Activated naive CD8-positive, alpha-beta T cell treated with anti-CD3 and anti-CD28 coated beads for 36 hours (primary cell): ENCODE data around the gene FAM114A1. TPM values are rescaled to one million over a fixed set of nuclear protein-coding genes. Genes with fewer than 3 reads are reported as not detected.

Source experiments
- DNase-seq: peaks from one replicate; pipeline ENCODE4 v3.0.0; 2021
- H3K27ac Mint-ChIP-seq: one replicate; pipeline ENCODE4 v1.8.0; 2022; ENCODE audit warnings: mild to moderate bottlenecking, moderate library complexity, mixed read lengths
- H3K27me3 Mint-ChIP-seq: one replicate; pipeline ENCODE4 v1.8.0; 2022; ENCODE audit warnings: mild to moderate bottlenecking, mixed read lengths
- H3K36me3 Mint-ChIP-seq: one replicate; pipeline ENCODE4 v1.8.0; 2021; ENCODE audit warnings: mild to moderate bottlenecking, mixed read lengths
- H3K4me1 Mint-ChIP-seq: one replicate; pipeline ENCODE4 v1.8.0; 2021; ENCODE audit warnings: mixed read lengths
- H3K4me3 Mint-ChIP-seq: one replicate; pipeline ENCODE4 v1.8.0; 2022; ENCODE audit warnings: mild to moderate bottlenecking, moderate library complexity, mixed read lengths
- H3K9me3 Mint-ChIP-seq: one replicate; pipeline ENCODE4 v1.8.0; 2022; ENCODE audit warnings: mixed read lengths
- total RNA-seq, 2 experiments: library from RNA; stranded (reverse); gene quantifications; one replicate each; pipeline ENCODE4 v1.2.3, GENCODE V29; 2021

FAM114A1 gene
- total RNA-seq, 2 experiments from 2014 or later, result 0.38 TPM; not detected in 1

DNA sequence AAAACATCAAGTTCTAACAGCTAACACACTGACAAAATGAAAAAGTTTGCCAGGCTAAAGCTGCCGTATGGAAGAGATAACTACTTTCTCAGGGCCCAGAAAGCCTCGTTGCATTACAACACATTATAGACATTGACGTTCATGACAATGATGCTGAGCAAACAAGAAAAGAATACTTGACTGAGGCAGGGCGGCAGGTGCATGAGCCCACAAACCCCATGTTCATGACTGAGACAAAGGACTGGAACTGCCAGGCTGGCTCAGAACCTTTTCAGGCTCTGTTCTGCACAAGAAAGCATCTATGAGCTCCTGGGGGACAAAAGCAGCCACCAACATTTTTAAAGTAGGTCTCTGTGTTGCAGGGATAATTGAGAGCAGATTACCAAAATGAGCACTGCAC, 24.6 kb upstream of the FAM114A1 start:
- no peak for DNase-seq
- Mint-ChIP-seq H3K9me3 (peaks cover 3% of the 10 kb centered on the region), H3K4me3 (no peak overlapping the region), H3K27ac (no peak overlapping the region), H3K27me3 (no peaks in the 10 kb centered on the region), H3K36me3 (peaks cover 2% of the 10 kb centered on the region), H3K4me1 (peaks cover 4% of the 10 kb centered on the region)

DNA sequence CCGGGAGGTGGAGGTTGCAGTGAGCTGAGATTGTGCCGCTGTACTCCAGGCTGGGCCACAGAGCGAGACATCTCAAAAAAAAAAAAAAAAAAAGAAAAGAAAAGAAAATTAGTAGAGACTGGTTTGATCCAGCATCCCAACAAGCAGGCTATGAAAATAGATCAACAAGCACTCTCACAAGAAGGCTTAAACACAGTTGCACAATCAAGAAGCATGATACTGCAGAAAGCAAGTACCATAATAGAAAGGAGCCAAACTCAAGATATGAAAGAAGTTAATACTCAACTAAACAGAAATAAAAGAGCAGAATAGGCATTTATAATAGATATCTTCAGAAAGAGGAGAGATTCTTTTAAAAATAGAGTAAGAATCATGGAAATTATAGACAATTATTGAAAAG, 21.6 kb upstream of the FAM114A1 start:
- DNase-seq, result no peak
- no peaks in the 10 kb centered on the region for H3K27me3 Mint-ChIP-seq
- no peaks in the 10 kb centered on the region for H3K4me1 Mint-ChIP-seq
- H3K4me3 Mint-ChIP-seq, result no peak overlapping the region
- H3K27ac Mint-ChIP-seq, result no peak overlapping the region
- peaks cover 24% of the 10 kb centered on the region for H3K9me3 Mint-ChIP-seq
- peaks cover 17% of the 10 kb centered on the region for H3K36me3 Mint-ChIP-seq

DNA sequence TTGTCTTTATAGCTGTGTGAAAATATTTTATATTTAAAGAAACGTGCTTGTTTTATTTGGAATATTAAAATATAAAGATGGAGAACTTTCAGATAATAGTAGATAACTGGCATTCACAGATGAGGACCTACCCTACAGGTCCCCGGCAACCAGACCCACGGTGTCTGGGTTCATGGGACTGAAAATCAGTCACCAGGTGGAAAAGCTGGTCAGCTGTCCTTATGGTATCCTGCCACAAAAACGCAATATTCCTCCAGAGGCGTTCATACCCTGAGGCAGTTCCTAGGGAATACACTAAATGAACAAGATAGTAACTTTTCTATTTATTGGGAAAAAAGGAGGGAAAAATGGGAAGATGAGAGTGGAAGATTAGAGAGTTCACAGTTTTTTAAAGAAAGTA, 12.1 kb upstream of the FAM114A1 start:
- peaks cover 1% of the 10 kb centered on the region for H3K36me3 Mint-ChIP-seq
- H3K4me3 Mint-ChIP-seq, result peak overlapping the region; percentile 69
- H3K27ac Mint-ChIP-seq, result peak overlapping the region; percentile 92
- no peaks in the 10 kb centered on the region for H3K27me3 Mint-ChIP-seq
- no peak for DNase-seq
- H3K9me3 Mint-ChIP-seq, result peaks cover 6% of the 10 kb centered on the region
- H3K4me1 Mint-ChIP-seq, result peaks cover 28% of the 10 kb centered on the region

DNA sequence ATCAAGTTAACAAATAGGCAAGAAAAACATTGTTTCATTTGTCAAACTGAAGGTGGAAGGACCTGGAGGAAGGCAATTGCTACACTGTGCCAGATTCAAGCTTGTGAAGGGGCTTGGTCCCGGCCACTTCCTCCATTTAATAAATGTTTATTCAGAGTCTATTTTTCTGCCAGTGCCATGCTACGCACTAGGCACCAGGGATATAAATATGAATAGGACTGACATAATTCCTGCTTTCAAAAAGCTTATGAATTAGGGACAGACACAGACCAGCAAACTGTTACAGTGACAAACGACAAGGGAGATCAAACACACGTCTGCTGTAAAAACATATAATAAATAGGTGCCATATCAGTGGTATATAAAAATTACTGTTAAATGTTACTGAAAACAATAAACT, 11.6 kb upstream of the FAM114A1 start:
- Mint-ChIP-seq H3K27ac (peak overlapping the region; percentile 92), H3K4me3 (peak overlapping the region; percentile 69), H3K36me3 (no peaks in the 10 kb centered on the region), H3K27me3 (no peaks in the 10 kb centered on the region), H3K9me3 (peaks cover 5% of the 10 kb centered on the region), H3K4me1 (peaks cover 32% of the 10 kb centered on the region)
- DNase-seq, result no peak

DNA sequence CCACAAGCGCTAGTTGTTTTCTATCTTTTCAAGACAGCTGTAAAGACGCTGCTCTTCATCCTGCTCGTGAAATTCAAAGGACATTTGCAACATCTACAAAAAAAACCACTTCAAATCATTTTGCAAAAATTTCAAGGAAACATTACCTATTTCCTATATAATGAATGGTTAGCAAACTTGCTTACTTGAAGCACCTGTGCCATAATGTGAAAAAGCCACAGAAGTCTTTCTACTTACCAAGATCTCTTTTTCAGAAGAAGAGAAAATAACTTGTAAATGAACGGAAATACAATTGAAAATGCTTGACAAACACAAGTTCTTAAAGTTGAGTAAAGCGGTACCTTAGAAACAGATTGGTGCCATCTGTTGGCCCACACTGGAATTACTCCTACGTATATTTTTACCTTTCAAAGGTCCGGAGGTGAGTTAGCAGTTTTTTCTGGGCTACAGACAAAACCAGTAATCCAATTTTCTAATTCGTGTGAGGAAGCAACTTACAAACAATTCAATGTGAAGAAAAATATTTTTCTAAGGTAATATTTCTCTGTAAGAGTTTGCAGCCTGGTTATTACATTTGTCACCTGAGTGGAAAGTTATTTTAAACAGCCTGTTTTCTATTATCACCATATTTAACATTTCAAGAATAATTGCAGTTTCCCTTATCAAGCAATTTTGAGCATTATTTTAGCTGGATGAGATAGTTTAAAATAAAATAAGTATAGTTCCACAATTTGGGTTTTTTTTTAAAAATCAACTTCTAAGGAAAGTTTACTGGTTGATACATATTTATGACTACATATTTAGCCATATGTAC, 10.9 kb upstream of the FAM114A1 start, which contains the start of gene TLR6:
Gene TLR6 (minus strand): TSS at position 294 of the 814 bp plus-strand sequence. CDS start 27,344 bp downstream, outside the sequence.
- H3K9me3 Mint-ChIP-seq, result peaks cover 2% of the 10 kb centered on the region
- H3K27ac Mint-ChIP-seq, result peak within 1 kb of the TSS; percentile 92
- H3K27me3 Mint-ChIP-seq, result no peaks in the 10 kb centered on the region
- H3K4me1 Mint-ChIP-seq, result peaks cover 32% of the 10 kb centered on the region
- peak within 1 kb of the TSS; percentile 71 for H3K4me3 Mint-ChIP-seq
- DNase-seq, result peak; percentile 50
- H3K36me3 Mint-ChIP-seq, result no peaks in the 10 kb centered on the region

DNA sequence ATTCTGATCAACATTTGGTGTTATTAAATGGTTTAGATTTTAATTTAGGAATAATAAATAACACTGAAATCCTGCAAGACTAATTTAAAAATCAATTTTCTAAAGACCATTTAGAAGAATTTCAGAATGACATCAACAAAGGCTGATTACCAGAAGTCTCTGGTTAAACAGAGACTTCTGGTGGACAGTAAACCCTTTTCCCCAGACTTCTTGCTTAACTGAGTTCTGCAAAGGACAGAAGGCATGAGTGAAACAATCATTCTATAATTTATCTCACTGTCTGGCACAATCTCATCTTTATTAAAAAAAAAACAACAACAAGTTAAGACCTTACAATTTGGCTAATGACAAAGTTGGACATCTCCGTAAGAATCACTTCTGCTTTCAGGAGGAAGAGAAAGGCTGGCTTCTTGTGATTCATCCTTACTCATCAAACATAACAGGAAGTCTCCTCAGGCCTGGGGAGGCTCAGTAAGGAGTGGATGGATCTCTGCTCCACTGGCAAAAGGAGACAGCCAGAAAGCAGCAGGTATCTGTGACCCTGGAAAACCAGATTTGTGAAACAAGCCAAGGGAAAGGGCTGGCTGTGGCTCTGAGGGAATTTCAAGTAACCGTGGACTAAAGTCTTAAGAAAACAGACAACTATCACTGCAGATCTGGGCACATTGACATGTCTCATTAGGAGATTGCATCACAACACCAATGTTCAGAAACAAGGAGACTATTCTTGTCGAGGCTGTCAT, 10.1 kb upstream of the FAM114A1 start:
- Mint-ChIP-seq H3K27ac (peak overlapping the region; percentile 92), H3K4me1 (peaks cover 32% of the 10 kb centered on the region), H3K9me3 (peaks cover 2% of the 10 kb centered on the region), H3K4me3 (peak overlapping the region; percentile 71), H3K27me3 (no peaks in the 10 kb centered on the region), H3K36me3 (no peaks in the 10 kb centered on the region)
- DNase-seq, result peak; percentile 23

DNA sequence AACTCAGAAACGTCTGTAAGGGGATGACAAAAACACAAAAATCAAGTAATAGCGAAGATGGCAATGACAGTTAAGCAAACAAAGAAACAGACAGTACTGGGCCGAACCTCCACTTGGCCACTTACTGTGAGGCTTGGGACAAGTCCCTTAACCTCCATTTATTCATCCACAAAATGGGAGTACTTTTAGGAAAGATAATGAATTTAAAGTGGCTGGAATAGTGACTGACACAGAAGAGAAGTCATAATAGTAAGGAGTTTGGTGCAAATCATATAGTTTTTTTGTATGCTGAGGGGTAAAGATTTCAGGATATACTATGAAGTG, 9.5 kb upstream of the FAM114A1 start:
- Mint-ChIP-seq H3K27me3 (peaks cover 4% of the 10 kb centered on the region), H3K36me3 (no peaks in the 10 kb centered on the region), H3K9me3 (peaks cover under 1% of the 10 kb centered on the region), H3K27ac (peak overlapping the region; percentile 92), H3K4me3 (peak overlapping the region; percentile 71), H3K4me1 (peaks cover 32% of the 10 kb centered on the region)
- DNase-seq, result no peak

DNA sequence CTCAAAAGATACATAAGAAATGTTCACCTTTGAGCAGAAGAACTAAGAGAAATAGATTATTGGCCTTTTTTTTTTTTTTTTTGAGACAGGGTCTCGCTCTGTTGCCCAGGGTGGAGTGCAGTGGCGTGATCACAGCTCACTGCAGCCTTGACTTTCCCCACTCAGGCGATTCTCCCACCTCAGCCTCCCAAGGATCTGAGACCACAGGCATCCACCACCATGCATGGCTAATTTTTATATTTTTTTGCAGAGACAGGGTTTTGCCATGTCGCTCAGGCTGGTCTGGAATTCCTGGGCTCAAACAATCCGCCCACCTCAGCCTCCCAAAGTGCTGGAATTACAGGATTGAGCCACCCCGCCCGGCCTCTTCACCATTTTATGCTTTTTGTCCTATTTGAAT, 8.1 kb upstream of the FAM114A1 start:
- Mint-ChIP-seq H3K27me3 (peaks cover 9% of the 10 kb centered on the region), H3K27ac (no peak overlapping the region), H3K4me1 (peaks cover 32% of the 10 kb centered on the region), H3K36me3 (no peaks in the 10 kb centered on the region), H3K9me3 (no peaks in the 10 kb centered on the region), H3K4me3 (no peak overlapping the region)
- no peak for DNase-seq

DNA sequence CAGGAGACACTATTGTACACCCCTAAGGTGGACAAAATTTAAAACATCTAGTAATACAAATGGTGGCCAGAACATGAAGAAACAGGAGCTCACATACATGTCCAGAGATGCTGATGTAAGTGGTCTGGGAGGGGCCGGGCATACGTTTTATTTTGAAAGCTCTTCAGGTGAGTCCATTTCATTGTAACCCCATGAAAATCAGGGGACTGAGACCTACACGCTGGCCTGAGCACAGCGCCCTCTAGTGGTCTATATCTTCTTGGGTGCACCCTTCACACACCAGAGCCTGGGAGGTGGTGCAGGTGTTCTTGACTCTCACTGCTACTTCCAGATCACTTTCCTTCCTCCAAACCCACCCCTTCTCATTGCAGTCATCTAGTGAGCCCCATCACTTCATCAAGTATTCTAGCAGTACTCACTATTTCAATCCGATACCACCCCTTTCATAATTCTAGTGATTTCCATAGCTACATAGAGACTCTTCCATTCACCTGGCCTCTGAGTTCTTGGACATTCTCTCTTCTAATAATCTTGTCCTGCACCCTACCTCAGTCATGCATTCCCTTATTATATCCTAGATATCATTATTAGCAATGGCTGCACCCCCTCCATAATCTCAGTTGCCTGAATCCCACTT, 6.7 kb upstream of the FAM114A1 start:
- H3K36me3 Mint-ChIP-seq, result peaks cover 2% of the 10 kb centered on the region
- no peak overlapping the region for H3K4me3 Mint-ChIP-seq
- H3K27me3 Mint-ChIP-seq, result peaks cover 9% of the 10 kb centered on the region
- DNase-seq, result peak; percentile 53
- H3K4me1 Mint-ChIP-seq, result peaks cover 34% of the 10 kb centered on the region
- H3K27ac Mint-ChIP-seq, result no peak overlapping the region
- peaks cover 2% of the 10 kb centered on the region for H3K9me3 Mint-ChIP-seq

DNA sequence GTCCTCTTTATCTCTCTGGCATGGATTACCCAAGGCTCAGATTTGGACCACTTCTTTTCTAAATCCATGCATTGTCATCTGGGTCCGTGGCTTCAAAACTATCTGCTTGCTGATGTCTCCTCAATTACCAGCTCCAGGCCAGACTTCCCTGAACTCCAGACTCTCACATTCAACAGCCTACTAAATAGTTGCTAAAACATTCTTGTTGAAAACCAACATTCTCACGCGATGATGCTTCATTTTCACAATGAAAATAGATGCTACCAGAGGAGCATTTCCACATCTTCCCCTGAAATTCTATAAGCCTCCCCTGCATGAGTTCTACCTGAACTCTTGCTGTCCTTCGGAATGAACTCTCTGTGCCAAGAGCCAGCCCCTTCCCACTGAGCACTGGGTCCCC, 5.8 kb upstream of the FAM114A1 start:
- Mint-ChIP-seq H3K9me3 (peaks cover 2% of the 10 kb centered on the region), H3K27ac (no peak overlapping the region), H3K4me3 (no peak overlapping the region), H3K27me3 (peaks cover 9% of the 10 kb centered on the region), H3K4me1 (peaks cover 29% of the 10 kb centered on the region), H3K36me3 (peaks cover 2% of the 10 kb centered on the region)
- no peak for DNase-seq

DNA sequence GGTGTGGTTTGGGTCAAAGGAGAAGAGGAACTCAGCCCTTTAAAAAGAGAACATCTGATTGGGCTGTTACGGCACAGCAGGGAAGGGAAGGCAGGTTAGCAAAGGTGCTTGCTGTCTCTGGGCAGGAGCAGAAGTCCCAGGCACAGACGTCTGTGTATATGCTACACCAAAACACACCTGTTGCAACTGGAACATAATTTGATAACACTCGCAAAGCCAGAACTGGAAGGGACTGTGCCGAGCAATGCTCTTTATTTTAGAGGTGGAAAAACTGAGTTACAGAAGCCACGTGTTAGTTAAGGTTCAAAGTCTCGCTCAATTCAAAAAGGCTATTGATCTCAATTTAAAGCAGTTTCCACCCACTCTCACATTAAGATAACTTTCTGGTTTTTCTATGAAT, 2.2 kb upstream of the FAM114A1 start:
- Mint-ChIP-seq H3K27me3 (peaks cover 28% of the 10 kb centered on the region), H3K4me3 (no peak overlapping the region), H3K27ac (peak overlapping the region; percentile 18)

DNA sequence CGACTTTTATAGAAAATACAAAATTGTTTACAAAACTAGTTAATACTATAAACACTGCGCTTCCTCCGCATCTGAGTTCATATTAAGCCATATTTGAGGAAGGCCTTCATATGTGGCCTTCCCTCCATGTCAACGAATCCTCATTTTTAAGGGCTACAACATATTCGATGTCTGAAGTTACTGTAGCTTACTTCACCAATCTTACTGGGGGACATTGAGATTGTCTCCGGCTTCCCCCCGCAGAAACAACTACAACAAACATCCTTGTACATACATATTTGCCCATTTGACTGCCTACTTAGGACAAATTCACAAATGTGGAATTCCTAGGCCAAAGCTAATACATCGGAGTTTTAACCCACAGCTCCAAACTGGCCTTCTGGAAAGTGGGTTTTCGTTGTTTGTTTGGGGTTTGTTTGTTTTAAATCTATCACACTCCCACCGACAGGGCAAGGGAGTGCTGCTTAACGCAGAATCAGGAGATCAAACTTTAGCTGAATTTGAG, 581 bp upstream of the FAM114A1 start:
- Mint-ChIP-seq H3K27me3 (peaks cover 28% of the 10 kb centered on the region), H3K9me3 (peaks cover 2% of the 10 kb centered on the region), H3K4me3 (peak overlapping the region; percentile 63), H3K4me1 (peaks cover 6% of the 10 kb centered on the region), H3K36me3 (peaks cover 2% of the 10 kb centered on the region), H3K27ac (no peak overlapping the region)
- DNase-seq, result no peak

More for the DNA sequence above, 2.2 kb upstream of the FAM114A1 start:
- H3K36me3 Mint-ChIP-seq, result peaks cover 2% of the 10 kb centered on the region
- H3K9me3 Mint-ChIP-seq, result peaks cover 2% of the 10 kb centered on the region
- peaks cover 10% of the 10 kb centered on the region for H3K4me1 Mint-ChIP-seq
- DNase-seq, result no peak

DNA sequence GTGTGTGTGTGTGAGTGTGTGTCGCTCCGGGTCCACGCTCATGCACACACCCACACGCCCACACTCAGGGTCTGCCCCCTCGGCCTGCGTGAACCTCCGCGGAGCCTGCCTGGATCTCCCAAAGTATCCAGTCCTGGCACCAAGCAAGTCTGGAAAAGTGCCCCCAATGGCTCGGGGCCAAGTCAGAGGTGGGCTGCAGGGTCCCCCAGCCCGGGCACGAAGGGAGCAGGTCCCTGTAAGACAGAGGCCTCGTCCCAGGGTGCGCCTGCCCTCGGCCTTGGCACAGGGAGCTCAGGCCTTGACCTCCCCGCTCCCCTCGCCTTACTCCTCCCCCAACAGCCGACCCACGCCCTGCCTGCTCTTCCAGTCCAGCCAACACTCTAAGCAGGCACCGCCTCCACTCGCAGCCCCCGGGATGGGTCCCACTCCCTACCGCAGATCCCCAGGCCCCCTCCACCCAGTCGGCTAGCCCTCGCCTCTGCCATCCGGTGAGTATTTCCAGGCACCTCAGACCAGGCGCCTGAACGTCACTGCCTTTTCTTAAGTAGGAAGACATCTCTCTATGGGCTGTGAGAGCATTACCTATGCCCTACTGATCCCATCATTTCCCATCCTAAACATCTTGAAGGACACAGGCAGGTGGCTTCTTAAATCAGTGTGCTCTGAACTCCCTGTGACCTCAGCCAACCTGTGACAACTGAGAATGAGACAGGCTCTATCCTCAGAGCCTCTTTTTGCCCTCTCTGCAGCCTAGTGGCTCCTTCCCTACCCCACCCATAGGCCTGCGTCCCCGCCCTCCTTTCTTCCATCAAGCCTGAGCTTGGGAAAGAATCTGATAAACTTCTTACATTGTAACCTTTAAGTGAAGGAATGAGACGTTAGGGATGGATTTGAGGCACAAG, 704 bp downstream of the FAM114A1 start:
- Mint-ChIP-seq H3K27ac (no peak overlapping the region), H3K4me3 (peak overlapping the region; percentile 47), H3K27me3 (peaks cover 23% of the 10 kb centered on the region), H3K36me3 (peaks cover 2% of the 10 kb centered on the region), H3K4me1 (peaks cover 6% of the 10 kb centered on the region), H3K9me3 (peaks cover 2% of the 10 kb centered on the region)
- DNase-seq, result no peak

DNA sequence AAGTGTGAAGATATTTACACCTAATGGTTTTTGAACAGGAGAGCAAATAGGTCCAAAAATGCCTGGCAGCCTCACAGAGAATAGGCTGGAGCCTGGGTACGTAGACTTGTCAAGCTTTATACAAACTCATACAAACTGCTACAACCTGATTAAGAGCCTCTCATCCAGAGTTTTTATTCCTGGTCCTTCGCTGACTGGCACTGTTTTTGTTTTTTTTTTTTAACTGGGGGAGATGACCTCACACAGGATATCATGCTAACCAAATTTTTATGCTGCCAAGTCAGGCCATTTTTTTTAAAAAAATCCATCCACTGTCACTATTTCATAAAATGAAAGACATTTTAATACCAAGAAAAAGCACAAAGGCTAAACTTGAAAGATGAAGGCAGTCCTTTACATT, 1.9 kb downstream of the FAM114A1 start:
- H3K36me3 Mint-ChIP-seq, result peaks cover 2% of the 10 kb centered on the region
- no peak overlapping the region for H3K27ac Mint-ChIP-seq
- peaks cover 6% of the 10 kb centered on the region for H3K4me1 Mint-ChIP-seq
- peaks cover 2% of the 10 kb centered on the region for H3K9me3 Mint-ChIP-seq
- no peak for DNase-seq
- peaks cover 28% of the 10 kb centered on the region for H3K27me3 Mint-ChIP-seq
- H3K4me3 Mint-ChIP-seq, result no peak overlapping the region
